A549 (cell line): ENCODE results near the gene TMEM117. TPM values are rescaled to one million over a fixed set of nuclear protein-coding genes. Genes with fewer than 3 reads are reported as not detected.
"Not testable (repeated sequence)": the region's sequence is repeated elsewhere in the genome, so short reads cannot be mapped to it uniquely, and the experiment has no call there.

Experiments used
- ATAC-seq, 2 experiments: fragments of 200-7000 bp in 1 of 2; fragments of >200 bp in 1 of 2; cut with Nextera tagmentation in 1 of 2; cut with Tn5 transposase in 1 of 2; 3 replicates each; pipeline versions ENCODE4 v1.8.0 to v1.9.1; 2018 to 2020; ENCODE audit warnings: mild to moderate bottlenecking in 1 of 2, moderate library complexity in 1 of 2
- CTCF ChIA-PET: fragments of 300-600 bp; sonication (Branson Sonifier 250); formaldehyde crosslinking; extraction: SDS; loops from one replicate; lab custom pipeline; 2021; ENCODE audit warnings: antibody characterized with exemption, inconsistent platforms; lab: Yijun Ruan, JAX
- POLR2A ChIA-PET: fragments of 350-600 bp; formaldehyde crosslinking; extraction: SDS; loops from one replicate; lab custom pipeline; 2021; ENCODE audit warnings: antibody characterized with exemption, inconsistent platforms; lab: Yijun Ruan, JAX
- DNase-seq, 2 experiments: peaks; one replicate each; pipeline versions ENCODE4 v3.0.0 to v3.0.0-alpha.2; 2011 to 2016; ENCODE audit warnings: low read depth in 1 of 2, low spot score in 1 of 2
- FAIRE-seq: peaks from 2 replicates; lab custom pipeline; 2011; peaks lifted over from hg19 to GRCh38; lab: Jason Lieb, UNC
- H3K27ac ChIP-seq, 2 experiments: fragments of >200 bp; sonication (Bioruptor Twin); formaldehyde crosslinking; 3 replicates each; pipeline ENCODE4 v1.5.1; 2016 to 2017
- H3K4me1 ChIP-seq: fragments of >200 bp; sonication (Bioruptor Twin); formaldehyde crosslinking; 3 replicates; pipeline ENCODE4 v1.6.1; 2016
- H3K4me2 ChIP-seq: fragments of >200 bp; sonication (Bioruptor Twin); formaldehyde crosslinking; 3 replicates; pipeline ENCODE4 v1.6.1; 2016
- H3K4me3 ChIP-seq: fragments of >200 bp; sonication (Bioruptor Twin); formaldehyde crosslinking; 3 replicates; pipeline ENCODE4 v1.5.1; 2016
- H3K9me3 ChIP-seq: fragments of >200 bp; sonication (Bioruptor Twin); formaldehyde crosslinking; 3 replicates; pipeline ENCODE4 v1.6.1; 2016
- CHD2 ChIP-seq: fragments of 150-350 bp; IDR thresholded peaks from 2 replicates; pipeline ENCODE4 v1.6.1; 2014; ENCODE audit warnings: low read length; ENCODE audit not compliant: partially characterized antibody
- CHD4 ChIP-seq: fragments of 200-600 bp; sonication (generic); IDR thresholded peaks from 2 replicates; pipeline ENCODE4 v1.6.1; 2016; ENCODE audit warnings: antibody characterized with exemption, mild to moderate bottlenecking, borderline replicate concordance
- CTCF ChIP-seq: fragments of >200 bp; sonication (Bioruptor Twin); formaldehyde crosslinking; IDR thresholded peaks from 3 replicates; pipeline ENCODE4 v1.5.1; 2016
- E2F6 ChIP-seq: IDR thresholded peaks from 2 replicates; pipeline ENCODE4 v1.6.1; 2012; ENCODE audit warnings: low read depth, borderline replicate concordance
- ESRRA ChIP-seq: fragments of 150-350 bp; IDR thresholded peaks from 2 replicates; pipeline ENCODE4 v1.6.1; 2014; ENCODE audit warnings: mild to moderate bottlenecking, low read length, borderline replicate concordance
- HDAC2 ChIP-seq: fragments of 200-600 bp; sonication (generic); IDR thresholded peaks from 2 replicates; pipeline ENCODE4 v1.6.1; 2016
- HES2 ChIP-seq: fragments of >200 bp; sonication (Bioruptor Twin); formaldehyde crosslinking; IDR thresholded peaks from 2 replicates; pipeline ENCODE4 v1.6.1; 2016
- HOXB13 ChIP-seq: fragments of 250-450 bp; sonication (Bioruptor Pico); IDR thresholded peaks from 2 replicates; pipeline ENCODE4 v1.5.0; 2020; ENCODE audit warnings: low read depth, mild to moderate bottlenecking, moderate library complexity
- KDM5A ChIP-seq: fragments of 200-600 bp; sonication (generic); IDR thresholded peaks from 2 replicates; pipeline ENCODE4 v1.6.1; 2016; ENCODE audit warnings: antibody characterized with exemption, mild to moderate bottlenecking
- MAX ChIP-seq: IDR thresholded peaks from 2 replicates; pipeline ENCODE4 v1.6.1; 2012
- MAZ ChIP-seq: fragments of 150-350 bp; IDR thresholded peaks from 2 replicates; pipeline ENCODE4 v1.6.1; 2014; ENCODE audit warnings: antibody characterized with exemption, low read depth, low read length, borderline replicate concordance
- NFE2L2 ChIP-seq: fragments of 150-350 bp; conservative IDR thresholded peaks from 2 replicates; pipeline ENCODE4 v1.6.1; 2014; ENCODE audit warnings: low read length
- POLR2AphosphoS2 ChIP-seq: conservative IDR thresholded peaks from 2 replicates; pipeline ENCODE4 v1.6.1; 2012; ENCODE audit warnings: low read length, improper control_type of control experiment, inconsistent platforms
- RAD21 ChIP-seq, 2 experiments: fragments of >200 bp in 1 of 2; sonication (Bioruptor Twin) in 1 of 2; formaldehyde crosslinking in 1 of 2; IDR thresholded peaks in 1 of 2; conservative IDR thresholded peaks in 1 of 2; 2 replicates in 1 of 2; 3 replicates in 1 of 2; pipeline ENCODE4 v1.6.1; 2012 to 2018; ENCODE audit warnings: inconsistent platforms in 1 of 2
- REST ChIP-seq: fragments of 200-600 bp; sonication (generic); IDR thresholded peaks from 2 replicates; pipeline ENCODE4 v1.6.1; 2016; ENCODE audit warnings: antibody characterized with exemption, mild to moderate bottlenecking, moderate library complexity
- RFX5 ChIP-seq: fragments of 450-650 bp; IDR thresholded peaks from 2 replicates; pipeline ENCODE4 v1.7.1; 2014; ENCODE audit warnings: antibody characterized with exemption, mild to moderate bottlenecking, moderate library complexity
- SREBF2 ChIP-seq: fragments of 450-650 bp; IDR thresholded peaks from 2 replicates; pipeline ENCODE4 v1.6.1; 2014; ENCODE audit warnings: mild to moderate bottlenecking, moderate library complexity
- ZC3H11A ChIP-seq: fragments of 450-650 bp; IDR thresholded peaks from 2 replicates; pipeline ENCODE4 v1.6.1; 2014; ENCODE audit warnings: antibody characterized with exemption, mild to moderate bottlenecking
- ZNF302 ChIP-seq: fragments of 250-450 bp; sonication (Bioruptor Pico); IDR thresholded peaks from 2 replicates; pipeline ENCODE4 v1.9.0; 2021; ENCODE audit warnings: inconsistent platforms, mild to moderate bottlenecking, moderate library complexity
- ZSCAN20 ChIP-seq: fragments of 250-450 bp; sonication (Bioruptor Pico); IDR thresholded peaks from 2 replicates; pipeline ENCODE4 v1.8.0; 2022; ENCODE audit warnings: mild to moderate bottlenecking, moderate library complexity
- WGBS: methylation state at CpG from one replicate; pipeline ENCODE4 v1.1.6; 2017; ENCODE audit errors: missing lambda C conversion rate; 5-methylcytosine and 5-hydroxymethylcytosine counted together
- polyA plus RNA-seq, 4 experiments: library from polyadenylated mRNA; depleted of rRNA in 3 of 4; stranded (reverse); fragments of >200 nt; fragmentation: RNase III in 1 of 4; extraction: RNeasy Plus Mini Kit Qiagen cat#74134 plus additional on column Dnase treatment in 1 of 4; gene quantifications; 2 replicates in 3 of 4; 3 replicates in 1 of 4; pipeline ENCODE4 v1.2.3, GENCODE V29; 2011 to 2017

TMEM117 gene
- polyA plus RNA-seq, 2 of the 4 experiments (the other 2 are of a cell fraction), result 2.1 to 4.6 TPM

GRCh38 chr12:44025499-44025898 lies 189.6 kb downstream of the TMEM117 start:
- H3K4me1 ChIP-seq, result no peaks in the 10 kb centered on the region
- no peak for ATAC-seq
- H3K4me2 ChIP-seq, result no peak overlapping the region
- no peak for FAIRE-seq
- no peak overlapping the region for H3K27ac ChIP-seq
- CTCF ChIA-PET, result no interaction called here
- WGBS, result 32% methylated on average over 3 of the region's 3 CpGs
- no peak for DNase-seq
- H3K9me3 ChIP-seq, result no peaks in the 10 kb centered on the region
- TF ChIP-seq E2F6, result no peak
- no peak for TF ChIP-seq ZC3H11A
- TF ChIP-seq HES2, result no peak
- TF ChIP-seq KDM5A, result no peak
- no peak for TF ChIP-seq MAX
- no peak for TF ChIP-seq CHD4
- TF ChIP-seq RFX5, result no peak
- no peak for TF ChIP-seq ESRRA
- no peak for TF ChIP-seq HDAC2
- no peak for TF ChIP-seq POLR2AphosphoS2
- no peak for TF ChIP-seq HOXB13 (CRISPR knock-in tag)
- no peak for TF ChIP-seq MAZ
- TF ChIP-seq NFE2L2, result no peak
- TF ChIP-seq RAD21 (conservative IDR thresholded peaks at IDR 0.05 in 1 of 2, IDR thresholded peaks at IDR 0.05 in 1 of 2), result no peak
- TF ChIP-seq, all 56 proteins: peak for 0
- POLR2A ChIA-PET, result no interaction called here
- H3K4me3 ChIP-seq, result no peak overlapping the region

- no peak for ATAC-seq
- CTCF ChIA-PET, result no interaction called here
- Histone ChIP-seq H3K4me3 (no peak overlapping the region), H3K9me3 (no peaks in the 10 kb centered on the region), H3K4me1 (no peaks in the 10 kb centered on the region), H3K27ac (no peak overlapping the region), H3K4me2 (no peak overlapping the region)
- no peak for DNase-seq
- POLR2A ChIA-PET, result no interaction called here
- 80% methylated on average over 2 of the region's 2 CpGs for WGBS
- TF ChIP-seq REST, result no peak
- TF ChIP-seq SREBF2, result no peak
- no peak for TF ChIP-seq CHD2
- no peak for TF ChIP-seq POLR2AphosphoS2
- no peak for TF ChIP-seq ZSCAN20 (CRISPR knock-in tag)
- TF ChIP-seq ZNF302 (CRISPR knock-in tag), result no peak
- no peak for TF ChIP-seq RFX5
- no peak for TF ChIP-seq CTCF
- TF ChIP-seq MAX, result no peak
- no peak for TF ChIP-seq CHD4
- no peak for FAIRE-seq
Observed at GRCh38 chr12:44026046-44026445, 190.2 kb downstream of the TMEM117 start.

GRCh38 chr12:44026926-44027325 lies 191.0 kb downstream of the TMEM117 start:
- POLR2A ChIA-PET, H3K27ac ChIP-seq, DNase-seq, H3K9me3 ChIP-seq, FAIRE-seq, ATAC-seq, H3K4me2 ChIP-seq, H3K4me1 ChIP-seq, H3K4me3 ChIP-seq: not testable (repeated sequence)
- CTCF ChIA-PET, result interaction anchor here (1.8 kb wide), 1 partner anchor 11 kb away, joined by 5 read pairs; no protein-coding TSS in a partner anchor
- 51% methylated on average over 2 of the region's 2 CpGs for WGBS
